HepG2 (cell line): Measurements from ENCODE around the gene LCE1C.

ENCODE experiments used
- HIVEP1 ChIP-seq: sonication (generic); formaldehyde crosslinking; IDR thresholded peaks from 2 replicates; pipeline ENCODE4 v1.4.0; 2020; ENCODE audit warnings: mild to moderate bottlenecking, missing genetic modification reagents
- KDM4B ChIP-seq: sonication (generic); formaldehyde crosslinking; IDR thresholded peaks from 2 replicates; pipeline ENCODE4 v1.4.0; 2020; ENCODE audit warnings: missing genetic modification reagents
- NFRKB ChIP-seq: fragments of 450-650 bp; IDR thresholded peaks from 2 replicates; pipeline ENCODE4 v1.6.1; 2017
- TF ChIP-seq, protein P1 (sequence below): sonication (generic); formaldehyde crosslinking; IDR thresholded peaks from 2 replicates; pipeline ENCODE4 v1.8.0; 2022; ENCODE audit warnings: missing genetic modification reagents, mild to moderate bottlenecking, inconsistent platforms, borderline replicate concordance

- no peak for TF ChIP-seq HIVEP1 (CRISPR knock-in tag)
- no peak for TF ChIP-seq KDM4B
- TF ChIP-seq NFRKB = no peak
- TF ChIP-seq, protein P1, sequence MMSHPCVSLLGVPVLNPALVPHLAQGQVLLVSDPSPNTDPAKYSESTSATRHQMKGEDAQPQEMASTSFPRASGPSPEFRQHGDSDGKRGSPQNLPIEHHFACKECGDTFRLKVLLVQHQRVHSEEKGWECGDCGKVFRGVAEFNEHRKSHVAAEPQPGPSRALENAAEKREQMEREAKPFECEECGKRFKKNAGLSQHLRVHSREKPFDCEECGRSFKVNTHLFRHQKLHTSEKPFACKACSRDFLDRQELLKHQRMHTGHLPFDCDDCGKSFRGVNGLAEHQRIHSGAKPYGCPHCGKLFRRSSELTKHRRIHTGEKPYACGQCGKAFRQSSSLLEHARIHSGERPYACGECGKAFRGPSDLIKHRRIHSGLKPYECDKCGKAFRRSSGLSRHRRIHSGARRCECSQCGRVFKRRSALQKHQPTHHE (CRISPR knock-in tag) = no peak
These were observed 16.8 kb upstream of the LCE1C start for GRCh38 chr1:152823294-152823693.
